HG03378 (cell line): Measurements from ENCODE around the gene PPM1D.

Experiments
- ATAC-seq: cut with Tn5 transposase; IDR thresholded peaks from one replicate; pipeline ENCODE4 v1.9.1; 2021; ENCODE audit warnings: mild to moderate bottlenecking, moderate library complexity; ENCODE audit not compliant: unreplicated experiment

PPM1D gene

DNA sequence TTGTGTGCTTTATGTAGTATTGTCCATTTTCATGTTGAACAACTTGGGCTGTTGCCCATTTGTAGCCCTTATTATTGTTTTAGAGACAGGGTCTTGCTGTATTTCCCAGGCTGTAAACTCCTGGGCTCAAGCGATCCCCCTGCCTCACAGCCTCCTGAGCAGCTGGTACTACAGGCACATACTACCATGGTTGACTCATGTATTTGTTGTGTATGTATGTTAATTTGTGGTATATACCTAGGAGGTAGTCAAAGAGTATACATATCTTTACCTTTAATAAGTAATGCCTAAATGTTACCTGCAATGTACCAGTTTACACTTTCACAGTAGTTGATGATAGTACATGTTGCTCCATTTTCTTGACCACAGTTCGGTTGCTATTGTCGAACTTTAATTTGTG lies 18.1 kb downstream of the PPM1D start:
- no peak for ATAC-seq

DNA sequence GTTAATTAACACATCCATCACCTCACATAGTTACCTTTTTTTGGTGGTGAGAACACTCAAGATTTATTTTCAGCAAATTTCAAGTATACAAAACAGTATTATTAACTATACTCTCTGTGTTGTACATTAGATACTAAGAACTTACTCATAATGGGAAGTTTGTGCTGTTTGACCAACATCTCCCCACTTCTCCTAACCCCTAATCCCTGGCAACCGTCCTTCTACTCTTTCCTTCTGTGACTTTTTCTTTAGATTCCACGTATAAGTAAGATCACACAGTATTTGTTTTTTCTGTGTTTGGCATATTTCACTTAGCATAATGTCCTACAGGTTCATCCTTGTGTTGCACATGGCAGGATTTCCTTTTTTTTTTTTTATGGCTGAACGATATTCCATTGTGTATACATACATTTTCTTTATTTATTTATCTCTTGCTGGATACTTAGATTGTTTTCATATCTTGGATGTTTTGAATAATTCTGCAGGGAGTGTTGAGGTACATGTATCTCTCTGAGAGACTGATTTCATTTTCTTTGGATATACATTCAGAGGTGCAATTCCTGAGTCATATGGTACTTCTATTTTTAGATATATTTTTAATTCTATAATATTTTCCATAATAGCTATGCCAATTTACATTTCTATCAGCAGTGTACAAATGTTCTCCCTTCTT lies 19.0 kb downstream of the PPM1D start:
- ATAC-seq: no peak

DNA sequence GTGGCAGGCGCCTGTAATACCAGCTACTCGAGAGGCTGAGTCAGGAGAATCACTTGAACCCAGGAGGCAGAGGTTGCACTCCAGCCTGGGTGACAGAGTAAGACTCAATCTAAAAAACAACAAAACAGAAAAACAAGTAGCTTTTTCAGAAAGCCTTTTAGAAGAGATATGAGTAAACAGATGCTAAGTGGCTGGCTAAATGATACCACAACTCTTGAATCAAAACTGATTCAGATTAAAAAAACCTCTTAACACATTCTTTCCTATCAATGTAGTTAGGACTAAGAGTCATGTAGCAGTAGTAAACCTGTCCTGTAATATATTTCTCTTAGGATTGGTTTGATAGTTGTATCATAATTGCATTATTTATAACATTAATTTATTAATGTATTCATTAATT lies 23.0 kb downstream of the PPM1D start:
- ATAC-seq: no peak

DNA sequence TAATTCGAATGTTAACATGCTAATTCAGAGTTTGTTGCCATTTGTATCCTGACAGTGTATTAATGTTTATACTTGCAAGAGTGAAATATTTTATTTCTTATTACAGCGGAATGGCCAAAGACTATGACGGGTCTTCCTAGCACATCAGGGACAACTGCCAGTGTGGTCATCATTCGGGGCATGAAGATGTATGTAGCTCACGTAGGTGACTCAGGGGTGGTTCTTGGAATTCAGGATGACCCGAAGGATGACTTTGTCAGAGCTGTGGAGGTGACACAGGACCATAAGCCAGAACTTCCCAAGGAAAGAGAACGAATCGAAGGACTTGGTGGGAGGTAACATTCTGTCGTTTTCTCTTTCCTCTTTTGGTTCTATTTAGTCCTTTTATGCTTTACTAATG lies 23.4 kb downstream of the PPM1D start:
- ATAC-seq: no peak

GRCh38 chr17:60627124-60627523 lies 27.1 kb downstream of the PPM1D start:
- no peak for ATAC-seq

DNA sequence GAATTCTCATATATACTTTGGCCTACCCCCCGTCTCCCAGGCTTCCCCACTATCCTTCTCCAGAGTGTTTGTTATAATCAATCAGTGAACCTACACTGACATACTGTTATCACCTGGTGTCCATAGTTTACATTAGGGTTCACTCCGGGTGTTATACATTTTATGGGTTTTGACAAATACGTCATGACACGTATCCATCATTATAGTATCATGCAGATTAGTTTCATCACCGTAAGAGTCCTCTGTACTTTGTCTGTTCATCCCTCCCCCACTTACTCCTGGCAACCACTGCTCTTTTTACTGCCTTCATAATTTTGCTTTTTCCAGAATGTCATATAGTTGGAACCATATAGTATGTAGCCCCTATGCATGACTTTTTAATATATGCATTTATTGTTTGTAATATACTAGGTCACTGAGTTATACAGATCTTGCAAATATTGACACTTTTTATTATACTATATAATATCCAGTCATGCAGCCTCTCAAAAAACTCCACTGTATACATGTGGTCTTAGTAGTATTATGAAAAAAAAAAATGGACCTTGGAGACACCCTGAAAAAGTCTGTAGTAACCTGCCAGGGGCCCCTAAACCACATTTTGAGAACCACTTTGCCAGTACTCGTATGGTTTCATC lies 28.4 kb downstream of the PPM1D start:
- ATAC-seq: no peak

GRCh38 chr17:60629120-60629519 lies 29.1 kb downstream of the PPM1D start:
- ATAC-seq: no peak

GRCh38 chr17:60630352-60630751 lies 30.4 kb downstream of the PPM1D start:
- no peak for ATAC-seq

- no peak for ATAC-seq
These were observed 31.1 kb downstream of the PPM1D start for GRCh38 chr17:60631119-60631518.

DNA sequence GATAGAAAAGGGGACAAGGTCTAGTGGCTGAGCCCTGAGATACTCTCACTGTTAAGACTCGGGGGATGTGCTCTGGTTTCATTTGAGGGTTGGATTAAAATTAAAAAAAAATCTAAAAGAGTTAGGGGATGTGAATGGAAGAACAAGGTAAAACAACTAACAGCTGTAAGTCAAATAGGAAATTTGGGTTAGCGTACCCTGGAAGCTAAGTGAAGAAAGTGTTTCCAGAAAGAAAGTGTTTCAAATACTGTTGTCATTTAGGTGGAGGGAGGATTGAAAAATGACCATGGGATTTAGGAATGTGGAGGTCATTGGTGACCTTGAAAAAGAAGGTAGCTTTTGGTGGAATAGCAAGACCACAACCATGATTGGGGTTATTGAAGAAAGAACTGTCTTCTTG lies 37.7 kb downstream of the PPM1D start:
- no peak for ATAC-seq

- ATAC-seq: no peak
These were observed 39.0 kb downstream of the PPM1D start for GRCh38 chr17:60639019-60639330.

DNA sequence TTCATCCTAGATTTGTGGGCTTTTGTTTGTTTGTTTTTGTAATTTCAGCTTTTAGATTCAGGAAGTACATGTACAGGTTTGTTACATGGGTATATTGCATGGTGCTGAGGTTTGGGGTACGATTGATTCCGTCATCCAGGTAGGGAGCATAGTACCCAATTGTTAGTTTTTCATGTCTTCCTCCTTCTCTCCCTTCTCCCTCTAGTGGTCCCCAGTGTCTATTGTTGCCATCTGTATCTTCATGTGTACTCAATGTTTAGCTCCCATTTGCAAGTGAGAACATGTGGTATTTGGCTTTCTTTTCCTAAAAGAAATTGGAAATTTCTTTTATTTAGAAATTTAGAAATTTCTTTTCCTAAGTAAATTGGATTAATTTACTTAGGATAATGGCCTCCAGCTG lies 40.5 kb downstream of the PPM1D start:
- no peak for ATAC-seq

- ATAC-seq: no peak
These were observed 41.1 kb downstream of the PPM1D start for GRCh38 chr17:60641126-60641525.

- no peak for ATAC-seq
These were observed 41.8 kb downstream of the PPM1D start for GRCh38 chr17:60641810-60642220.

DNA sequence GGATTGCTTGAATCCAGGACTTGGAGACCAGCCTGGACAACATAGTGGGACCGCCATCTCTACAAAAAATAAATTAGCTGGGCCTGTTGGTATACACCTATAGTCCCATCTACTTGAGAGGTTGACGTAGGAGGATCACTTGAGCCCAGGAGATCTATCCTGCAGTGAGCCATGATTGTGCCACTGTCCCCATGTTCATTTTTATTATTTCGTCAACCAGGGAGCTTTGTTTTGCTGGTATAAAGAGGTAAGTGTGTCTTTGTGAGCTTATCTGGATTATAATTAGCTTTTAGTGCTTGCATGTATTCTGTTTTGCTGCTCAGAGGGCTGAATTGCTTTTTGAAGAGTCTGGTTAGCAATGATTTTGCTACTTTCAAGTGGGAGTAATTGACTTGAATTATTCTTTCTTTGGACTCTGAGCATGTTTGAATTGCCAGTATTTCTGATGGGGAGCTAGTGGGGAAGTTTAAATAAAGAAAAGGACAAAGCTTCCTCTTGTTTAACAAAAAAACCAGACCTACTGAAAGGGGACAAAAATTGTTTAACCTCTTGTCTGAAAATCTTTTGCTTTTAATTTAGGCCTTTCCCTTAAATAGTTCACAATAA lies 46.0 kb downstream of the PPM1D start:
- no peak for ATAC-seq

DNA sequence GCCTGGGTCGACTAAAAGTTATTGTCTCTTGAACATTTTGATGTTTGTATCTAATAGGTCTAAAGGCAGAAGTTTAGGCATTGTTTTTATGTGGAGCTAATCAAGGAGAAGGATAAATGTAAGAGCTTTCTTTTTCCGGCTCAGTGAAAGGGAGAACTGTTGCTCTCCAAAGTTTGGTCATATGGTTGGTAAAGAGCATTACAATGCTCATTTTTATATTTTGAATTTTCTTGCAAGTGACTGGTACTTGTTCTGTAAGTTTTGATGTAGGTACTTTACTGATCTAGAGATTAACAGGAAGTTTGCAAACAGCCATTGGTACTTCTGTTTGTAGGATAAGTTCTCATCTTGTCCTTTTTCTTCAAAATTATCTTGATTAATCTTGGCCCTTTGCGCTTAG lies 46.7 kb downstream of the PPM1D start:
- no peak for ATAC-seq

DNA sequence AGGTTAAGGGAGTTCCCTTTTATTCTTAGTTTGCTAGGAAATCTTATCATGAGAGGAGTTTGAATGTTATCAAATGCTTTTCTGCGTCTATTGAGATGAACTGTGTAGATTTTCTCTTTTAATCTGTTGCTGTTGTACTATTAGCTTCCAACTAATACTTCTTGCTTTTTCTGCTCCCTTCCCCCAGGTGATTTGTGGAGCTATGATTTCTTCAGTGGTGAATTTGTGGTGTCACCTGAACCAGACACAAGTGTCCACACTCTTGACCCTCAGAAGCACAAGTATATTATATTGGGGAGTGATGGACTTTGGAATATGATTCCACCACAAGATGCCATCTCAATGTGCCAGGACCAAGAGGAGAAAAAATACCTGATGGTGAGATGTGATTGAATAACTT lies 47.7 kb downstream of the PPM1D start:
- ATAC-seq: no peak

DNA sequence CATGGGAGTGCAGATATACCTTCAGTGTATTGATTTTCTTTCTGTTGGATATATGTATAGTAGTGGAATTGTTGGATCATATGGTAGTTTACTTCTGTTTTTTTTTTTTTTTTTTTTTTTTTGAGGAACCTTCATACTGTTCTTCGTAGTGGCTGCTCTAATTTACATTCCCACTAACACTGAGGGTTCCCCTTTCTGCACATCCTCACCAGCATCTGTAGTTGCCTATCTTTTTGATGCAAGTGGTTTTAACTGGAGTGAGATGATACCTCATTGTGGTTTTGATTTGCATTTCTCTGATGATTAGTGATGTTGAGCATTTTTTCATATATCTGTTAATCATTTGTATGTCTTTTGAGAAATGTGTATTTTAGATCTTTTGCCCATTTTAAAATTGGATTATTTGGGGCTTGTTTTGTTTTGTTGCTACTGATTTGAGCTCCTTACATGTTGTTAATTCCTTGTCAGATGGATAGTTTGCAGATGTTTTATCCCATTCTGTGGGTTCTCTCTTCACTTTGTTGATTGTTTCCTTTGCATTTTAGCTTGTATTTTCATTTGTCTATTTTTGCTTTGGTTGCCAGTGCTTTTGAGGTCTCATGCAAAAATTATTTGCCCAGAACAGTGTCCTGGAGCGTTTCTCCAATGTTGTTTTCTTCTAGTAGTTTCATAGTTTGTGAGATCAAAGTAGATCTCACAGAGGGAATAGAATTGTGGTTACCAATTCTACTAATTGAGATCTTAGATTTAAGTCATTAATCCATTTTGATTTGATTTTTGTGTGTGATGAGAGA lies 52.7 kb downstream of the PPM1D start:
- peak; percentile 88 for ATAC-seq

- ATAC-seq: no peak
These were observed 53.6 kb downstream of the PPM1D start for GRCh38 chr17:60653569-60653968.

DNA sequence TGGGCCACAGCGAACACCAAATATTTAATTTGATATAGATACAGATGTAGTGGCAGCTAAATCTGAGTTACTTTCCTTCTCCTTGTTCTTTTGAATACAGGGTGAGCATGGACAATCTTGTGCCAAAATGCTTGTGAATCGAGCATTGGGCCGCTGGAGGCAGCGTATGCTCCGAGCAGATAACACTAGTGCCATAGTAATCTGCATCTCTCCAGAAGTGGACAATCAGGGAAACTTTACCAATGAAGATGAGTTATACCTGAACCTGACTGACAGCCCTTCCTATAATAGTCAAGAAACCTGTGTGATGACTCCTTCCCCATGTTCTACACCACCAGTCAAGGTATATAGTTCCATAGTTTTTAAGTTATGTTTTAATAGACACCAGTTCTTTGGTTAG lies 56.5 kb downstream of the PPM1D start:
- ATAC-seq: no peak

DNA sequence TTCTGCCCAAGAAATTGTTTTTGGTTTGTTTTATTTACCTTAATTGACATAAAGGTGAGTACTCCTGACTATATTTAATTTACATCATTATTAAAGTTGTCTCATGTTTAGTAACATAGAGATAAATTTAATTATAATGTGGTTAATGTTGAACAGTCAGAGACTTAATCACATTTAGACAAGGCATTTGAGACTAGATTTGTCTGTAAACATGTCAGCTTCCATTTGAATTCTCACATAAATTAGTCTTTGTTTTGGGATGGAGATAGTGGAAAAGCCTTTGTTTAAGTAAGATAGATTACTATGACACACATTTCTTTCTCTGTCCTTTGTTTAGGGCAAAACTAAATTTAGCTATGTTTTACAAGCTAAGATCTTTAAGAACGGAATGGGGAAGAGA lies 59.2 kb downstream of the PPM1D start:
- ATAC-seq: no peak

DNA sequence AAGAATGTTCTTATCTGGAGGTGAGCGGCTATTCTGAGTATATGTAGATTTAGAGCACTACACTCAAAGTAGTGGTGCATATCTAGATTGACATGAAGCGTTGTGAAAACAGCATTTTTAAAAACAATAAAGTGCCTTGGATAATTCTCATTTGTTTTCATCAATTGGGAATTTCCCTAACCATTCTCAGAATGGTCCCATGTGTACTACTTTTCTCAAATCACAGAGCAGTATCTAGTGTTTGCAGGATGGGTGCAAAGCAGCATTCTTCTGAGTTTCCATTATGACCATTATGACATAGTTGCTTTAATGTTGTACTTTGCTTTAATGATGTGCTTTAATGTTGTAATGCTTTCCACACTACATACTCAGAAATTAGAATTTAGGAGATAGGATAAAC lies 61.5 kb downstream of the PPM1D start:
- ATAC-seq: no peak
